ENCODE data around the gene RUSF1.
"Not testable (repeated sequence)": the region's sequence is repeated elsewhere in the genome, so short reads cannot be mapped to it uniquely, and the experiment has no call there.

RUSF1 gene

DNA sequence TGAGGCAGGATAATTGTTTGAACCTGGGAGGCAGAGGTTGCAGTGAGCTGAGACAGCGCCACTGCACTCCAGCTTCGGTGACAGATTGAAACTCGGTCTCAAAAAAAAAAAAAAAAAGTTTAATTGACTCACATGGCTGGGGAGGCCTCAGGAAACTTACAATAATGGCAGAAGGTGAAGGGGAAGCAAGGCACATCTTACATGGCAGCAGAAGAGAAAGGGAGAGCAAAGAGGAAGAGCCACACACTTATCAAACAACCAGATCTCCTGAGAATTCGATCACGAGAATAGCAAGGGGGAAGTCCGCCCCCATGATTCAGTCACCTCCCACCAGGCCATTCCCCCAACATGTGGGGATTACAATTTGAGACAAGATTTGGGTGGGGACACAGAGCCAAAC is 62.3 kb downstream of the RUSF1 start:
- not testable (repeated sequence) for DNase-seq

DNA sequence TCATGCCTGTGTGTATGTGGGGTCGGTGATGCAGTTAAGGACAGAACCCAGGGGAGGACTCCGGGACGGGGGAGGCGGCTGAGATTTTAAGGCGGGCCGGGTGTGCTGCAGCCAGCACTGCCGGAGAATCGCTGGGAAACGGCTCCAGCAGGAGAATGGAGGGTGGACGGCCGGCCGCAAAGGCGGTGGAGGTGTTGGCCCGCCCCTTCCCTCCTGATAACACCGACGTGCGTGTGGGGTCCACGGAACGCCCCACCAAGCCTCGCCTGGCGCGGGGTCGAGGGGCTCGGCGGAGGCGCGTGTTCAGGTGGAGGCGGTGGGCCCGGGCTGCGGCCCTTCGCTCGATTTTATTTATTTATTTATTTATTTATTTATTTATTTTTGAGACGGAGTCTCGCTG is 66.2 kb downstream of the RUSF1 start:
- DNase-seq: no peak

DNA sequence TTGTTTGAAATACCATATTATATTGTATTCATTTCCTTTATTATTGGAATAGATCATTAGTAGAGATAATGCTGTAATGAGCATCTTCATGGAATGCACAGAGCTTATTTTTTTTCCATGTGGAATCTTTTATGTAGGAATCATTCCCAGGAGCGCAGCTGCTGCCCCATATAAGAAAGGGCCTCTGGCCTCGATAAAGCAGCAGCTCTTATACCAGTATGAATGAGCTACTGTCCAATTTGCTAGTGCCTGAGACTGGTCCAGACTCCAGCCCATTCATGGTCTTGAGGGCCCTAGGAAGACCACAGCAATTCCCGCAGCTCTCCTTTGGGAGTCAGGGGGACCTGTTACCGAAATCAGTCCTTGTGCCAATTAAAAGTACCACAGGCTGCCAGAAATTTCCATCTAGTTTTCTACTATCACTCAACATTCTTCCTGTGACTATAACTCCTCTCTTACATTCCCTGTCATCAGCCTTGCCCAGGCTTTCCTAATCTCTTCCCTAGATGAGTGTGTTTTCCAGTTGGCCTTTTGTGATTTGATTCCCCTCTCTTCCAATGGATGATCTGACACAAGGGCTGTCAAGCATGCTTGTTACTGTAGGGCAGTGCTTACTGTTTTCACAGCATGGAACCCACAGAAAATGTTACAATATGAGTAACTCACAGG is 67.5 kb downstream of the RUSF1 start:
- DNase-seq: no peak

DNA sequence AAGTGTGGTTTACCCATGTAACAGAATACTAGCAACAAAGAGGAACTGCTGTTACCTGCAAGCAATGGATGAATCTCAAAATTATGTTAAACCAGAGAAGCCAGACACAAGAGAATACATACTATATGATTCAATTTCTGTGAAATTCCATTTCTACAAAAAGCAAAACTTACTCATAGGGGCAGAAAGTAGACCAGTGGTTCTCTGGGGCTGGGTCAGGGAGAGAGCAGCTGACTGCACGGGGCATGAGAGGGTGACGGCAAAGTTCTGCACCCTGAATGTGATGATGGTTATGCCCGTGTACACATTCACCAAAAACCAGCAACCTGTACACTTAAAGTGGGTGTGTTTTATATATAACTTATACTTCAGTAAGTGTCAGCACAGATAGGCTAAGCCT is 68.7 kb downstream of the RUSF1 start:
- no peak for DNase-seq
